ENCODE measurements around the gene GPR21.

Gene GPR21

DNA sequence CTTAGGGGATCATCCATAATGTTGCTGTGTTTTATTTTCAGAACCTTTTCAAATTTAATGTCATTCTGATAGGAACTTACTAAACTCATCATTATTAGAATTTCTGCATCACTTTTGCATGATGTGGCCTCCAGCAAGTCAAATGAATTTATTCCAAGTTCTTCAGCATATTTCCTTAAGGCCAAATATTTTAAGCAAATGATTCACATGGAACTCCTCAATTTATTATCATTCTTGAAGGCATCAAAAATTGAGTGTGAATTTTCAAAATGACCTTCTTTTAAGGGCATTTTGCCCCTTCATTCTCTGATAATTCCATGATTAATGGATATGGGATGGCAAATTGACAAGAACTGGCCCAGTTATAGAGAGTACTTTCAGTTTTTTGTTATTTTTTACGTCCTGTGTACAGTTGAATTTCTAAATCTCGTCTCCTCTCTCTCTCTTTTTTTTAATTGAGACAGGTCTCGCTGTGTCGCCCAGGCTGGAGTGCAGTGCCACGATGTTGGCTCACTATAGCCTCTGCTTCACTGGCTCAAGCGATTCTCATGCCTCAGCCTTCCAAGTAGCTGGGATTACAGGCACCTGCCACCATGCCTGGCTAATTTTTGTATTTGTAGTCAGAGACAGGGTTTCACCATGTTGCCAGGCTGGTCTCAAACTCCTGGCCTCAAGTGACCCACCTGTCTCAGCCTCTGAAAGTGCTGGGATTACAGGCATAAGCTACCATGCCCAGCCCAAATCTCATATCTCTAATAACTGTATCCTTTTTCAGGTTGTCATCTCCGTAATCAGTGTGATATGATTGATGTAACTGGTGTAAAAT, 29.1 kb downstream of the GPR21 start:
- Mint-ChIP-seq H3K4me3 (no peak overlapping the region), H3K27me3 (ENCODE audit: low read depth, poor library complexity) (no peaks in the 10 kb centered on the region), H3K36me3 (ENCODE audit: low read depth) (peaks cover 43% of the 10 kb centered on the region), H3K27ac (no peak overlapping the region), H3K9me3 (no peaks in the 10 kb centered on the region), H3K4me1 (no peaks in the 10 kb centered on the region)
- no peak for DNase-seq
- TF ChIP-seq, protein P1, sequence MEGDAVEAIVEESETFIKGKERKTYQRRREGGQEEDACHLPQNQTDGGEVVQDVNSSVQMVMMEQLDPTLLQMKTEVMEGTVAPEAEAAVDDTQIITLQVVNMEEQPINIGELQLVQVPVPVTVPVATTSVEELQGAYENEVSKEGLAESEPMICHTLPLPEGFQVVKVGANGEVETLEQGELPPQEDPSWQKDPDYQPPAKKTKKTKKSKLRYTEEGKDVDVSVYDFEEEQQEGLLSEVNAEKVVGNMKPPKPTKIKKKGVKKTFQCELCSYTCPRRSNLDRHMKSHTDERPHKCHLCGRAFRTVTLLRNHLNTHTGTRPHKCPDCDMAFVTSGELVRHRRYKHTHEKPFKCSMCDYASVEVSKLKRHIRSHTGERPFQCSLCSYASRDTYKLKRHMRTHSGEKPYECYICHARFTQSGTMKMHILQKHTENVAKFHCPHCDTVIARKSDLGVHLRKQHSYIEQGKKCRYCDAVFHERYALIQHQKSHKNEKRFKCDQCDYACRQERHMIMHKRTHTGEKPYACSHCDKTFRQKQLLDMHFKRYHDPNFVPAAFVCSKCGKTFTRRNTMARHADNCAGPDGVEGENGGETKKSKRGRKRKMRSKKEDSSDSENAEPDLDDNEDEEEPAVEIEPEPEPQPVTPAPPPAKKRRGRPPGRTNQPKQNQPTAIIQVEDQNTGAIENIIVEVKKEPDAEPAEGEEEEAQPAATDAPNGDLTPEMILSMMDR (IDR thresholded peaks at IDR 0.05) = no peak

DNA sequence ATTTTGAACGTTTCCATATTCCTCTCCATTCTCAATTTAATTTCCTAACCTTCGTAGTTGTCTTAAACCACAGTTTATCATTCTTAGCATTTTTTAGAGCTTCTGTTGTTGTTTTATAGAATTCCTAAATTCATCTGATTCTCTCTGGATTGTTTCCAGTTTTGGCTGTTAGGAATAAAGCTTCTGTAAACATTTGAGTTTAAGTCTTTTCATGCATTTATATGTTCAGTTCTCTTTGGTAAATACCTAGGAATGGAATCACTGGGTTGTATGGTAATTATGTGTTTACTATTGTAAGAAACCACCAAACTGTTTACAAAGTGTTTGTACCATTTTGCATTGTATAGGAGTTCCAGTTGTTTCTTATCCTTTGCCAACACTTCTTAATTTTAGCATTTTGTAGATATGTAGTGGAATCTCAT, 29.7 kb downstream of the GPR21 start:
- Mint-ChIP-seq H3K36me3 (ENCODE audit: low read depth) (peaks cover 46% of the 10 kb centered on the region), H3K4me3 (no peak overlapping the region), H3K4me1 (no peaks in the 10 kb centered on the region), H3K9me3 (no peaks in the 10 kb centered on the region), H3K27ac (no peak overlapping the region), H3K27me3 (ENCODE audit: low read depth, poor library complexity) (no peaks in the 10 kb centered on the region)
- DNase-seq = no peak
- TF ChIP-seq, protein P1 (IDR thresholded peaks at IDR 0.05) = no peak

DNA sequence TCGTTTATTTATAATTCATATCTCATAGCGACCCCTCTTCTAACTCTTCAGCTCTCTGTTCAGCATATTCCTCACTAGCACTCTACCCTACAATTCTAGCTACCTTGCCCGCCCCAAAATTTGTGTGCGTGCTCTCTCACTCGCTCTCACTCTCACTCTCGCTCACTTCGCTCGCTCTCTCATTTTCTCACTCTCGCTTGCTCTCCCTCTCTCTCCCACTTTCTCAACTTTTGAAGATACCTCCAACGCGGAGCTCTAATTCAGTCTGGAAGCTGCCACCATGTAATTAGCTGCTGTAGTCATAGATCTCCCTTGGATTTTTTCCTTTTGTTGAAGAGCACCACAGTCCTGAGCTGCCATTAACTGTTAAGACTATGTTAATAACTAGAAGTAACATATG, 30.4 kb downstream of the GPR21 start:
- DNase-seq = no peak
- Mint-ChIP-seq H3K9me3 (no peaks in the 10 kb centered on the region), H3K27me3 (ENCODE audit: low read depth, poor library complexity) (no peaks in the 10 kb centered on the region), H3K4me1 (no peaks in the 10 kb centered on the region), H3K36me3 (ENCODE audit: low read depth) (peaks cover 42% of the 10 kb centered on the region), H3K4me3 (no peak overlapping the region), H3K27ac (peak overlapping the region; percentile 40)
- TF ChIP-seq, protein P1 (IDR thresholded peaks at IDR 0.05) = no peak

DNA sequence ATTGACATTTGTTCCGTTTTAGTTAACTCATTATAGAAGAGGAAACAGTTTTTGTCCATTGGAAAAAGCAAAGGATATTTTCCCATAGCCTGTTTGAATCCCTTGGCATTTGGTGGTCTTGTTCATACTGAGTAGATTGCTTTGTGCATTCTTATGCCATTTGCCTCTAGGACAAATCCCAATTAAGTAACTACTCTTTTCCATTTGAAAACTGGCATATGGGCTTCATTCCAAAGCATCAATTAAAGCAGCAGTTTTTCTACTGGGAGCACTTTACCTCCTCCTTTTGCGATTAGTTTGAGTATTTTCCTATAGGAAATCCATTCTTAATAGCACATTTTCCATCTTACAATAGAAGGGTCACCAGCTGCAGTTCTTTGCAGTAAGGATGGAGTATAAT, 31.2 kb downstream of the GPR21 start:
- H3K27ac Mint-ChIP-seq = no peak overlapping the region
- H3K27me3 Mint-ChIP-seq (ENCODE audit: low read depth, poor library complexity) = no peaks in the 10 kb centered on the region
- H3K4me1 Mint-ChIP-seq = no peaks in the 10 kb centered on the region
- H3K36me3 Mint-ChIP-seq (ENCODE audit: low read depth) = peaks cover 39% of the 10 kb centered on the region
- H3K9me3 Mint-ChIP-seq = no peaks in the 10 kb centered on the region
- DNase-seq = no peak
- TF ChIP-seq, protein P1 (IDR thresholded peaks at IDR 0.05) = no peak
- no peak overlapping the region for H3K4me3 Mint-ChIP-seq

DNA sequence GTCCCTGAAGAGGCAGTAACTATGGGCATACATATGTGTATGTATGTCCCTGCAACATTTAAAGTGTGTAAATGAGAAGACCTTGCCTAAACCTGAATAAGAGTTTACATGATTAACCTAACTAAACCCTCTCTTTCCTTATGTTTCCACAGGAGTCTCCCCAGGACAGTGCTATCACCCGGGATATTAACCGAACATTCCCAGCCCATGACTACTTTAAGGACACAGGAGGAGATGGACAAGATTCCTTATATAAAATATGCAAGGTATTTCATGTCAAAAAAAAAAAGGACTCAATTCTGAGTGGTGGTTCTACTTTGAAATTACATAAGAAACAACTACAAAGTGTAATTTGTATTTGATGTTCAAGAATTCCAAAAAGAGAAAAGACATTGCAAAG, 31.7 kb downstream of the GPR21 start:
- no peaks in the 10 kb centered on the region for H3K9me3 Mint-ChIP-seq
- peaks cover 39% of the 10 kb centered on the region for H3K36me3 Mint-ChIP-seq (ENCODE audit: low read depth)
- H3K27me3 Mint-ChIP-seq (ENCODE audit: low read depth, poor library complexity) = no peaks in the 10 kb centered on the region
- no peak for DNase-seq
- TF ChIP-seq, protein P1 (IDR thresholded peaks at IDR 0.05) = no peak
- H3K4me1 Mint-ChIP-seq = no peaks in the 10 kb centered on the region
- H3K27ac Mint-ChIP-seq = no peak overlapping the region
- H3K4me3 Mint-ChIP-seq = no peak overlapping the region

DNA sequence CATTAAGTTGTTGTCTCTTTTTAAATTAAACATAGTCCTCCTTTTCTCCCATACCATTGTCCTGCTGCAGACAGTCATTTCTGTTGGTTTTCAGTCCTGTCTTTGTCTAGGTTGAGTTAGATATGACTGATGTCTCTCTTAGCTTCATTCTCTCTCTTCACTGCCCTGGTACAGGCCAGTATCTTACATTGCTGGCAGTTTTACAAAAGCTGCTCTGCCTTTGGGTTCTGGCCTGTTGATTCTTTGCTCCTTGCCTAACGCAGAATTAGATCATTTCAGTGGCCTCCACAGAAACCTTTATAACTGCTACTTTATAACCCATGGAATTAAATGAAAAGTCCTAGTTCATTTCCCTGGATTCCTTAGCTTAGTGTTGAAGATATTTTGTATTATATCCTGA, 33.7 kb downstream of the GPR21 start:
- Mint-ChIP-seq H3K27me3 (ENCODE audit: low read depth, poor library complexity) (no peaks in the 10 kb centered on the region), H3K9me3 (no peaks in the 10 kb centered on the region), H3K36me3 (ENCODE audit: low read depth) (peaks cover 50% of the 10 kb centered on the region), H3K4me3 (no peak overlapping the region), H3K27ac (no peak overlapping the region), H3K4me1 (no peaks in the 10 kb centered on the region)
- TF ChIP-seq, protein P1 (IDR thresholded peaks at IDR 0.05) = no peak
- no peak for DNase-seq
